Neuron (in vitro differentiated cells): ENCODE measurements around the gene KRT85.

Experiments used
- H2AFZ ChIP-seq: one replicate; pipeline ENCODE4 v1.6.1; 2013; ENCODE audit warnings: low read depth, mild to moderate bottlenecking, inconsistent platforms, low read length, moderate library complexity
- H3K27me3 ChIP-seq: one replicate; pipeline ENCODE4 v1.6.1; 2013; ENCODE audit warnings: low read length; ENCODE audit not compliant: insufficient read depth
- H3K36me3 ChIP-seq: one replicate; pipeline ENCODE4 v1.6.1; 2013; ENCODE audit warnings: low read length; ENCODE audit not compliant: insufficient read depth
- H3K4me1 ChIP-seq: one replicate; pipeline ENCODE4 v1.6.1; 2013; ENCODE audit warnings: low read length; ENCODE audit not compliant: insufficient read depth
- H3K4me3 ChIP-seq: 2 replicates; pipeline ENCODE4 v1.5.1; 2013; ENCODE audit warnings: mild to moderate bottlenecking, low read length, moderate library complexity
- H3K9me3 ChIP-seq: one replicate; pipeline ENCODE4 v1.6.1; 2013; ENCODE audit warnings: low read length

Gene KRT85

GRCh38 chr12:52334185-52334584 is 33.1 kb downstream of the KRT85 start:
- Histone ChIP-seq H3K36me3 (no peaks in the 10 kb centered on the region), H3K4me3 (no peak overlapping the region), H3K9me3 (no peaks in the 10 kb centered on the region), H2AFZ (no peak overlapping the region), H3K4me1 (no peaks in the 10 kb centered on the region), H3K27me3 (peaks cover 5% of the 10 kb centered on the region)

DNA sequence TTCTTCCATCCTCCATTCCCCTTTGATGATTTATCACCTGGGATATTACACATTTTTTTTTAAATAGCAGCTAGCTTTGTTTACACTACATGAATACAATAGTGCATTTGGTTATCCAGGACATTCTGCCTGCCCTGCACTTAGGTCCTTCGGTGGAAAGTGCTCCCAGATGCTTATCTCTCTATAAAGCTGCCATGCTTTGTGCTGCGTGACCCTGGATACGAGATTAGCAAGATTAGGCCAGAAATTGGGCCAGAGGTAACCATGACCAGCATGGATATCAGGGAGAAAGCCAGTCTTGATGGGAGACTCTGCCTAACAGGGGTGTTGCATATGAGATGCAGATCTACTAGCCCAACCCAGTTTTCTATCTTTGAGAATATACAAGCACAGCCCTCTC is 34.0 kb downstream of the KRT85 start:
- Histone ChIP-seq H3K4me1 (no peaks in the 10 kb centered on the region), H3K4me3 (no peak overlapping the region), H3K36me3 (no peaks in the 10 kb centered on the region), H2AFZ (no peak overlapping the region), H3K27me3 (peaks cover 2% of the 10 kb centered on the region), H3K9me3 (no peaks in the 10 kb centered on the region)

- no peaks in the 10 kb centered on the region for H3K36me3 ChIP-seq
- no peak overlapping the region for H2AFZ ChIP-seq
- no peaks in the 10 kb centered on the region for H3K9me3 ChIP-seq
- H3K27me3 ChIP-seq = peaks cover 2% of the 10 kb centered on the region
- H3K4me3 ChIP-seq = no peak overlapping the region
- no peaks in the 10 kb centered on the region for H3K4me1 ChIP-seq
Observed at GRCh38 chr12:52332381-52332780, 34.9 kb downstream of the KRT85 start.

- H3K9me3 ChIP-seq = no peaks in the 10 kb centered on the region
- no peak overlapping the region for H3K4me3 ChIP-seq
- no peaks in the 10 kb centered on the region for H3K36me3 ChIP-seq
- no peaks in the 10 kb centered on the region for H3K4me1 ChIP-seq
- no peak overlapping the region for H2AFZ ChIP-seq
- peaks cover 2% of the 10 kb centered on the region for H3K27me3 ChIP-seq
Observed at GRCh38 chr12:52331833-52332232, 35.4 kb downstream of the KRT85 start.

DNA sequence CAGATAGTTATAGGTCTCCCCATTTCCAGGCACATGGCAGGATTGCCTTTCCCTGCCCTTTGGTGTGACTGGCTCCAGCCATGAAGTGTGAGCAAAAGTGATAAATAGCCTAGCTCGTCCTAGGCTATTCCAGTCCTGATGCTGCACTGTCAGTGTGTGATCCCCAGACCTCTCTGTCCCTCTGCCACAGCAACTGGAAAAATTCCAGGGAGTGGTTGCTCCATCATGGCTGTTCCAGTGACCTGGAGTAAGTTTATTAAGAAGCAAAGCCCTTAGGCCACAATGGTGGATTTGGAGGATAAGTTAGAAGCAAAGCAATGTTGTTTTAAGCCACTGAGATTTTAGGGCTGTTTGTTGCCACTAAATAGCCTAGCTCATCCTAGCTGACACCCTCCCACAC is 36.2 kb downstream of the KRT85 start:
- Histone ChIP-seq H3K27me3 (peaks cover 2% of the 10 kb centered on the region), H3K4me1 (no peaks in the 10 kb centered on the region), H3K9me3 (no peaks in the 10 kb centered on the region), H3K36me3 (no peaks in the 10 kb centered on the region), H2AFZ (no peak overlapping the region), H3K4me3 (no peak overlapping the region)

DNA sequence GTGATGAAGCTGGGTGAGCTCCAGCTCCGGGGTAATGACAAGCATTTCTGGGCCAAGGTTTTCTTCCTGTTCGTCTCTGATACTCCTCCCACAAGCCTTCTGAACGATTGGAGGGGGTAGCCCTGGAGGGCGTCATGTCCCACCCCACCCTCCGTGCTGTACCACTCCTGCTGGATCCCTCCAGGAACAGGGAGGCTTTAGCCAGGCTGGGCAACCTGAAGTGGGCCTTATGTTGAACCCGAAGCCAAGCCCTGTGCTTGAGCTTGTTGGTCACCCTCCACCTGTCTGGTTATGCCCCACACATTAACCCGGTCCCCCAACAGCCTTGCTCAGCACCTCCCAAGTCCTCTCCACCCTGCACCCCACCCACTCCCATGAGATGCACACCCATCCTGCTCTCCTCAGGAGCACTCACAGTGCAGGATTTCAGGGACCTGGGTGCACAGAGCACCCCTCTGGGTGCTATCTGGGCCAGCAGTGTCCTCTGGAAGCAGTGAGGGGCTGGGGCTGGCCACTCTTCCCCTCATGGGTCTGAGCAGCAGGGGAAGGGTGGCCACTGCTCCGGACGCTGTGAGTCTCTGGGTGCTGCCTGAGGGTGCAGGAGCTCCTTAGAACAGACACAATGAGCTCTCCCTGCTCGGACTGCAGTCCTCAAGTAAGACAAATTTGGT is 39.3 kb downstream of the KRT85 start:
- no peaks in the 10 kb centered on the region for H3K36me3 ChIP-seq
- H3K27me3 ChIP-seq = peaks cover 2% of the 10 kb centered on the region
- H3K4me1 ChIP-seq = no peaks in the 10 kb centered on the region
- no peak overlapping the region for H2AFZ ChIP-seq
- no peak overlapping the region for H3K4me3 ChIP-seq
- H3K9me3 ChIP-seq = no peaks in the 10 kb centered on the region

GRCh38 chr12:52327052-52327829 is 40.0 kb downstream of the KRT85 start:
- Histone ChIP-seq H3K36me3 (no peaks in the 10 kb centered on the region), H3K9me3 (no peaks in the 10 kb centered on the region), H2AFZ (no peak overlapping the region), H3K4me1 (no peaks in the 10 kb centered on the region), H3K4me3 (no peak overlapping the region), H3K27me3 (peaks cover 2% of the 10 kb centered on the region)

GRCh38 chr12:52324153-52324444 is 43.2 kb downstream of the KRT85 start:
- no peaks in the 10 kb centered on the region for H3K36me3 ChIP-seq
- H3K27me3 ChIP-seq = no peaks in the 10 kb centered on the region
- no peak overlapping the region for H3K4me3 ChIP-seq
- H3K9me3 ChIP-seq = no peaks in the 10 kb centered on the region
- no peak overlapping the region for H2AFZ ChIP-seq
- H3K4me1 ChIP-seq = no peaks in the 10 kb centered on the region

DNA sequence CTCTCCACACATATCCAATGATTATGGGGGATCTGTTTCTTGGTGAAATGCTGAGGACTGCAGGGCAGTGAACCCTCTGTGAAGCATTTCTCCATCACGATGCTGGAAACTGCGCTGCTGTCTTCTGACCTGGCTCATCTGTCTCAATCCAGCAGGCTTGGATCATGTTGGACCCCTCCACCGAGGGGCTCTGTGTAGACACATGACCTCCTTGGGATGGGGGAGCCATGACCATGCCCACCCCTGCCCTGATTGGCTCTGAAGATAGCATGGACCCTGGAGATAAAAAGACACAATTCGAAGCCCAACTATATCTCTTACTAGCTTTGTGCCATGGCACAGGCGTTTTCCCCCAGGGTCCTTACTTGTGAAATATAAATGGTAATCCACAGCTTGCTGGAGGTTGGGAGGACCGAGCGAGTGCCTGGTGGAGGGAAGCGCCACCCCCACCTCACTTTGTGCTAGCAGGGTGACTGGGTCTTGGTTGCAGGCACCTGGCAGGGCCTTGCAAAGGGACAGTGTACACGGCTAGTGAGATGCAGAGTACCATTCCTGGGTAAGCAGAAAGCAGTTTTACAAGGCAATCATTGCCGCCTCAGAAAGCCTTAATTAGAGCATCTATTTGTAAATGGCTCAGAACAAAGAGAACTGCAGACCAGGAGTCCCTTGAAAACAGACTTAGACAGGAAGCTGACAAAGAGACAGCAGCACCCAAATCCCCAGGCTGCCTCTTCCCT is 43.7 kb downstream of the KRT85 start:
- Histone ChIP-seq H3K4me1 (no peaks in the 10 kb centered on the region), H2AFZ (no peak overlapping the region), H3K4me3 (no peak overlapping the region), H3K27me3 (no peaks in the 10 kb centered on the region), H3K9me3 (no peaks in the 10 kb centered on the region), H3K36me3 (no peaks in the 10 kb centered on the region)

DNA sequence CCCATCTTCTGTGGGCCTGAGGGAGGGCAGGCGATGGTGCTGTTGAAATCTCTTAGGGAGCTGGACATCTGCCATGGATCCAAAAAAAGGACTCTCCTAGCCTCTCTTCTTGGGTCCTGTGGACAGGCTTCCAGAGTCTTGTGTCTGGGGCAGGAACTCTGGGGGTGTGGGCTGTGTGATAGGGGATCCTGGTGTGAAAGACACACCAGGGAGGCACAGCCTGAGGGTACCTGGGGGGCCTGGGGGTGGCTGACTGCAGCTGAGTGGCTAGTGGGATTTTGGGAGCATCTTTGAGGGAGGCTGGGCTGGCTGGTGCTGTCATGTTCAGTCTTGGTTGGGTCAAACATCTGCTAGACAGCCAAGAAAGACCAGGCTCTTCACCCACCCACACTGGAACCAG is 44.3 kb downstream of the KRT85 start:
- Histone ChIP-seq H2AFZ (no peak overlapping the region), H3K4me3 (no peak overlapping the region), H3K36me3 (no peaks in the 10 kb centered on the region), H3K27me3 (no peaks in the 10 kb centered on the region), H3K4me1 (no peaks in the 10 kb centered on the region), H3K9me3 (no peaks in the 10 kb centered on the region)

- no peaks in the 10 kb centered on the region for H3K9me3 ChIP-seq
Observed at GRCh38 chr12:52322069-52322468, 45.2 kb downstream of the KRT85 start.

GRCh38 chr12:52321418-52321817 is 45.9 kb downstream of the KRT85 start:
- Histone ChIP-seq H3K4me1 (no peaks in the 10 kb centered on the region), H3K36me3 (no peaks in the 10 kb centered on the region), H3K27me3 (no peaks in the 10 kb centered on the region), H3K4me3 (no peak overlapping the region), H2AFZ (no peak overlapping the region), H3K9me3 (no peaks in the 10 kb centered on the region)

More at GRCh38 chr12:52322069-52322468, 45.2 kb downstream of the KRT85 start:
- Histone ChIP-seq H3K4me1 (no peaks in the 10 kb centered on the region), H3K27me3 (no peaks in the 10 kb centered on the region), H3K4me3 (no peak overlapping the region), H2AFZ (no peak overlapping the region), H3K36me3 (no peaks in the 10 kb centered on the region)

- Histone ChIP-seq H3K36me3 (no peaks in the 10 kb centered on the region), H2AFZ (no peak within 1 kb of the TSS), H3K4me1 (no peaks in the 10 kb centered on the region), H3K4me3 (no peak within 1 kb of the TSS), H3K27me3 (no peaks in the 10 kb centered on the region), H3K9me3 (no peaks in the 10 kb centered on the region)
Observed at GRCh38 chr12:52320784-52321400, 46.4 kb downstream of the KRT85 start, which contains the start of gene KRT83. Gene KRT83, minus strand, starts transcription at chr12:52321398. Its CDS starts 63 bp downstream, at chr12:52321335.
